K562 (cell line): Measurements from ENCODE around the gene MAGI3. TPM values are rescaled to one million over a fixed set of nuclear protein-coding genes. Genes with fewer than 3 reads are reported as not detected.
"Not testable (repeated sequence)": the region's sequence is repeated elsewhere in the genome, so short reads cannot be mapped to it uniquely, and the experiment has no call there.

Experiments used
- ATAC-seq: fragments of 200-7000 bp; cut with Tn5 transposase; 3 replicates; pipeline ENCODE4 v1.9.1; 2020; ENCODE audit warnings: moderate library complexity
- BruUV-seq: library from RNA; stranded (reverse); fragments of 400-500 nt; replicated peaks from 2 replicates; lab custom pipeline; 2021; lab: Mats Ljungman, UMichigan
- CTCF ChIA-PET: fragments of 300-600 bp; formaldehyde crosslinking; extraction: SDS; loops from one replicate; lab custom pipeline; 2021; ENCODE audit warnings: low intra/inter-chr PET ratio; lab: Yijun Ruan, JAX
- POLR2A ChIA-PET: fragments of 300-600, 350-650 bp; sonication (Branson Sonifier 250); formaldehyde crosslinking; extraction: SDS; loops from one replicate; lab custom pipeline; 2021; ENCODE audit warnings: antibody characterized with exemption, inconsistent platforms; lab: Yijun Ruan, JAX
- DNase-seq, 4 experiments: peaks; one replicate each; pipeline versions ENCODE4 v3.0.0 to v3.0.0-alpha.2; 2011 to 2018; ENCODE audit warnings: low spot score in 3 of 4, mixed read lengths in 3 of 4; ENCODE audit errors: extremely low read depth in 1 of 4
- FAIRE-seq: peaks from 2 replicates; lab custom pipeline; 2011; peaks lifted over from hg19 to GRCh38; lab: Jason Lieb, UNC
- H2AFZ ChIP-seq: 2 replicates; pipeline ENCODE4 v1.6.0; 2011; ENCODE audit warnings: low read depth, low read length, control low read depth, inconsistent platforms
- H3K27ac ChIP-seq: fragments of 200-600 bp; 3 replicates; pipeline ENCODE4 v1.8.0; 2011; ENCODE audit warnings: low read depth, mild to moderate bottlenecking, control low read depth, inconsistent platforms, low read length, moderate library complexity, mixed read lengths; ENCODE audit errors: extremely low read depth
- H3K27me3 ChIP-seq, 2 experiments: fragments of 300-600 bp in 1 of 2; 2 replicates in 1 of 2; 3 replicates in 1 of 2; pipeline versions ENCODE4 v1.6.0 to v1.8.0; 2011; ENCODE audit warnings: inconsistent platforms in 2 of 2, low read length in 2 of 2, mild to moderate bottlenecking in 1 of 2, mixed read lengths in 1 of 2, moderate library complexity in 1 of 2; ENCODE audit not compliant: control insufficient read depth in 2 of 2, insufficient read depth in 2 of 2
- H3K36me3 ChIP-seq: fragments of 300-600 bp; 3 replicates; pipeline ENCODE4 v1.8.0; 2011; ENCODE audit warnings: mild to moderate bottlenecking, low read length, inconsistent platforms; ENCODE audit not compliant: control insufficient read depth, insufficient read depth
- H3K4me1 ChIP-seq, 2 experiments: fragments of 200-600 bp in 1 of 2; replicated peaks in 1 of 2; 2 replicates in 1 of 2; 3 replicates in 1 of 2; pipeline versions ENCODE4 v1.5.1 to v1.8.0; 2011; ENCODE audit warnings: inconsistent platforms in 2 of 2, low read length in 2 of 2, mild to moderate bottlenecking in 1 of 2, mixed read lengths in 1 of 2, moderate library complexity in 1 of 2; ENCODE audit not compliant: control insufficient read depth in 2 of 2, insufficient read depth in 2 of 2
- H3K4me2 ChIP-seq: 2 replicates; pipeline ENCODE4 v1.6.1; 2011; ENCODE audit warnings: low read length, control low read depth, inconsistent platforms, mixed read lengths; ENCODE audit not compliant: insufficient read depth
- H3K4me3 ChIP-seq: fragments of 200-600 bp; sonication (generic), shearing (Covaris generic); 2 replicates; pipeline ENCODE4 v1.5.1; 2016; ENCODE audit warnings: control low read depth, inconsistent platforms
- H3K79me2 ChIP-seq: fragments of 200-600 bp; 3 replicates; pipeline ENCODE4 v1.8.0; 2011; ENCODE audit warnings: low read length, inconsistent platforms; ENCODE audit not compliant: control insufficient read depth, insufficient read depth
- H3K9ac ChIP-seq, 2 experiments: 2 replicates each; pipeline versions ENCODE4 v1.6.0 to v1.6.1; 2011; ENCODE audit warnings: low read depth in 2 of 2, low read length in 2 of 2, control low read depth in 1 of 2, inconsistent platforms in 1 of 2, mild to moderate bottlenecking in 1 of 2, mixed read lengths in 1 of 2; ENCODE audit not compliant: insufficient read depth in 1 of 2
- H3K9me1 ChIP-seq: one replicate; pipeline ENCODE4 v1.6.0; 2011; ENCODE audit warnings: inconsistent platforms, mild to moderate bottlenecking, low read length, moderate library complexity; ENCODE audit not compliant: control insufficient read depth, insufficient read depth
- H3K9me3 ChIP-seq: replicated peaks from 2 replicates; pipeline ENCODE4 v1.5.1; 2011; ENCODE audit warnings: low read depth, low read length, inconsistent platforms; ENCODE audit not compliant: control insufficient read depth, insufficient read depth
- H4K20me1 ChIP-seq: replicated peaks from 2 replicates; pipeline ENCODE4 v1.6.1; 2011; ENCODE audit warnings: low read length, inconsistent platforms, mixed read lengths; ENCODE audit not compliant: control insufficient read depth, insufficient read depth
- BHLHE40 ChIP-seq: IDR thresholded peaks from 2 replicates; pipeline ENCODE4 v1.6.1; 2011; ENCODE audit warnings: low read length, improper control_type of control experiment
- ELF4 ChIP-seq: fragments of 450-650 bp; formaldehyde crosslinking; IDR thresholded peaks from 2 replicates; pipeline ENCODE4 v1.4.0; 2022; ENCODE audit warnings: missing genetic modification characterization
- ZNF384 ChIP-seq: IDR thresholded peaks from 2 replicates; pipeline ENCODE4 v1.6.1; 2012; ENCODE audit warnings: low read depth, low read length, improper control_type of control experiment
- ZNF75A ChIP-seq: fragments of 450-650 bp; formaldehyde crosslinking; IDR thresholded peaks from 2 replicates; pipeline ENCODE4 v1.4.0; 2020; ENCODE audit warnings: mild to moderate bottlenecking
- WGBS: fragments of 100-300 bp; shearing (Covaris generic); methylation state at CpG from one replicate; pipeline ENCODE4 v1.1.6; 2016; ENCODE audit warnings: low coverage, mixed read lengths; ENCODE audit not compliant: insufficient coverage; ENCODE audit errors: missing lambda C conversion rate; 5-methylcytosine and 5-hydroxymethylcytosine counted together
- in situ Hi-C: fragments of 300-500 bp; cut with MboI; formaldehyde crosslinking; loops from 4 replicates; pipeline ENCODE4 v1.15.0; 2018; ENCODE audit warnings: inconsistent platforms, mixed read lengths
- intact Hi-C: fragments of 100-400 bp; cut with micrococcal nuclease; formaldehyde crosslinking; loops from 2 replicates; pipeline ENCODE4 v1.14.2; 2022
- polyA plus RNA-seq, 8 experiments: library from polyadenylated mRNA; depleted of rRNA in 4 of 8; stranded (reverse) in 5 of 8; unstranded in 3 of 8; fragments of >200 nt; fragmentation: Nextera tagmentation in 2 of 8; fragmentation: Illumina TruSeq in 1 of 8; extraction: Ambion mirVana in 2 of 8; extraction: Trizol in 1 of 8; gene quantifications; 2 replicates each; pipeline versions ENCODE4 v1.2.1 to v1.2.3, GENCODE V29; 2011 to 2014; ENCODE audit warnings: inconsistent platforms in 1 of 8, missing spikeins in 1 of 8
- total RNA-seq, 7 experiments: library from RNA; depleted of rRNA in 6 of 7; stranded (reverse); fragments of >200 nt in 6 of 7; fragmentation: Illumina TruSeq in 2 of 7; extraction: Trizol in 2 of 7; gene quantifications; 2 replicates each; pipeline versions ENCODE4 v1.2.1 to v1.2.3, GENCODE V29; 2011 to 2021; ENCODE audit warnings: low replicate concordance in 1 of 7

MAGI3 gene
- total and polyA plus RNA-seq, 9 of the 15 experiments (the other 6 are each of a cell fraction or from before 2014, with no cell fraction given) = 1.0 to 8.6 (median 5.5) TPM

GRCh38 chr1:113405573-113405972, 15.3 kb downstream of the MAGI3 start:
- H3K79me2 ChIP-seq = no peaks in the 10 kb centered on the region
- in situ Hi-C loops = no loop called here
- H2AFZ ChIP-seq = no peak overlapping the region
- BruUV-seq = no TSS peak
- H3K27me3 ChIP-seq = peaks cover 0 to 3% of the 10 kb centered on the region in 2 experiments; a peak in 2 of 5 replicates
- FAIRE-seq (no peak), DNase-seq (peak in 1 of 4 experiments; percentile 14), ATAC-seq (peak; percentile 54)
- H4K20me1 ChIP-seq = no peaks in the 10 kb centered on the region; the same call in 1 of the 2 replicates
- no peak overlapping the region for H3K4me3 ChIP-seq
- H3K4me1 ChIP-seq = no peaks in the 10 kb centered on the region
- H3K27ac ChIP-seq = no peak overlapping the region
- H3K9me3 ChIP-seq = no peaks in the 10 kb centered on the region
- no peaks in the 10 kb centered on the region for H3K36me3 ChIP-seq
- no peaks in the 10 kb centered on the region for H3K9me1 ChIP-seq
- POLR2A ChIA-PET = interaction anchor here (0.6 kb wide), 1 partner anchor 24 kb away, joined by 3 read pairs; no protein-coding TSS in a partner anchor
- no peak overlapping the region for H3K4me2 ChIP-seq
- no peak for TF ChIP-seq ZNF75A (CRISPR knock-in tag)
- 0 out of 2 replicates have a peak, but pooled peaks have one; percentile 30 for TF ChIP-seq ELF4 (CRISPR knock-in tag)
- TF ChIP-seq, all 486 proteins: peak for 1
- no peak overlapping the region for H3K9ac ChIP-seq
- CTCF ChIA-PET = no interaction called here
- intact Hi-C loops = no loop called here
- WGBS = 20% methylated on average over 2 of the region's 2 CpGs

- H3K79me2 ChIP-seq, H3K9me1 ChIP-seq, CTCF ChIA-PET, in situ Hi-C loops, intact Hi-C loops, H3K4me3 ChIP-seq, ATAC-seq, H3K9ac ChIP-seq, H4K20me1 ChIP-seq, H2AFZ ChIP-seq, H3K9me3 ChIP-seq, H3K4me1 ChIP-seq, H3K4me2 ChIP-seq, BruUV-seq, H3K27ac ChIP-seq, H3K27me3 ChIP-seq, FAIRE-seq, H3K36me3 ChIP-seq: not testable (repeated sequence)
- DNase-seq = peak in 1 of 4 experiments; percentile 30
- POLR2A ChIA-PET = interaction anchor here (0.6 kb wide), 1 partner anchor 24 kb away, joined by 3 read pairs; no protein-coding TSS in a partner anchor
- WGBS = 8% methylated on average over 4 of the region's 4 CpGs
- TF ChIP-seq BHLHE40 (peak; percentile 77), ZNF384 (peak; percentile 57; the same call in 1 of the 2 replicates)
Observed at GRCh38 chr1:113406149-113406548, 15.8 kb downstream of the MAGI3 start.
